NCI-H82 treated with DMSO at 0.1 percent for 48 hours (cell line): Measurements from ENCODE around the gene GMPR.

Experiments
- DNase-seq: peaks from one replicate; lab custom pipeline; 2025; ENCODE audit not compliant: unreplicated experiment; lab: John Stamatoyannopoulos, UW

Gene GMPR

GRCh38 chr6:16296061-16296670 is 57.8 kb downstream of the GMPR start:
- DNase-seq: no peak

GRCh38 chr6:16299861-16300260 is 61.5 kb downstream of the GMPR start:
- no peak for DNase-seq

GRCh38 chr6:16301511-16301910 is 63.1 kb downstream of the GMPR start:
- no peak for DNase-seq

GRCh38 chr6:16302721-16303552 is 64.5 kb downstream of the GMPR start:
- no peak for DNase-seq

- DNase-seq: no peak
These were observed 66.9 kb downstream of the GMPR start for GRCh38 chr6:16305246-16305725.

- no peak for DNase-seq
These were observed 67.4 kb downstream of the GMPR start for GRCh38 chr6:16305788-16306187.

- DNase-seq: no peak
These were observed 67.9 kb downstream of the GMPR start for GRCh38 chr6:16306334-16306733.

- DNase-seq: no peak
These were observed 73.4 kb downstream of the GMPR start for GRCh38 chr6:16311763-16312162.

GRCh38 chr6:16313732-16314131 is 75.3 kb downstream of the GMPR start:
- no peak for DNase-seq

- no peak for DNase-seq
These were observed 75.9 kb downstream of the GMPR start for GRCh38 chr6:16314296-16314695.

- peak; percentile 37 for DNase-seq
These were observed 78.4 kb downstream of the GMPR start for GRCh38 chr6:16316741-16317251.

- no peak for DNase-seq
These were observed 80.2 kb downstream of the GMPR start for GRCh38 chr6:16318538-16318937.

- no peak for DNase-seq
These were observed 80.8 kb downstream of the GMPR start for GRCh38 chr6:16318953-16319720.

GRCh38 chr6:16319813-16320532 is 81.6 kb downstream of the GMPR start:
- DNase-seq: peak; percentile 62

- peak; percentile 62 for DNase-seq
These were observed 82.3 kb downstream of the GMPR start for GRCh38 chr6:16320533-16321340.

GRCh38 chr6:16321341-16321710 is 82.9 kb downstream of the GMPR start:
- no peak for DNase-seq

GRCh38 chr6:16321826-16322225 is 83.4 kb downstream of the GMPR start:
- no peak for DNase-seq

- peak; percentile 57 for DNase-seq
These were observed 84.4 kb downstream of the GMPR start for GRCh38 chr6:16322666-16323312.

- DNase-seq: no peak
These were observed 85.8 kb downstream of the GMPR start for GRCh38 chr6:16324184-16324583.
